SK-N-SH (cell line): ENCODE data around the gene DNAJC21. TPM values are rescaled to one million over a fixed set of nuclear protein-coding genes. Genes with fewer than 3 reads are reported as not detected.

Experiments used
- CTCF ChIA-PET: fragments of 300-600, 350-600 bp; formaldehyde crosslinking; extraction: SDS; loops from one replicate; lab custom pipeline; 2021; lab: Yijun Ruan, JAX
- POLR2A ChIA-PET: fragments of 350-600 bp; sonication (Branson Sonifier 250); formaldehyde crosslinking; extraction: SDS; loops from one replicate; lab custom pipeline; 2020; ENCODE audit warnings: antibody characterized with exemption, inconsistent platforms; lab: Yijun Ruan, JAX
- DNase-seq: peaks from one replicate; pipeline ENCODE4 v3.0.0; 2012
- H2AFZ ChIP-seq: fragments of 200-600 bp; sonication (generic); 2 replicates; pipeline ENCODE4 v1.8.1; 2016; ENCODE audit warnings: antibody characterized with exemption, mild to moderate bottlenecking, low read depth
- H3F3A ChIP-seq: fragments of 200-600 bp; sonication (generic); replicated peaks from 2 replicates; pipeline ENCODE3; 2016; ENCODE audit warnings: antibody characterized with exemption, mild to moderate bottlenecking; ENCODE audit not compliant: insufficient read depth
- H3K27ac ChIP-seq, 2 experiments: fragments of 200-500 bp in 1 of 2; fragments of 200-600 bp in 1 of 2; sonication (Bioruptor generic) in 1 of 2; sonication (generic), shearing (Covaris generic) in 1 of 2; 2 replicates each; pipeline versions ENCODE4 v1.5.1 to v1.6.1; 2014 to 2016; ENCODE audit warnings: low read depth in 2 of 2, inconsistent platforms in 1 of 2, low read length in 1 of 2, mild to moderate bottlenecking in 1 of 2, mixed read lengths in 1 of 2
- H3K27me3 ChIP-seq: fragments of 200-600 bp; sonication (generic), shearing (Covaris generic); 2 replicates; pipeline ENCODE4 v1.6.1; 2016; ENCODE audit warnings: mixed run types; ENCODE audit not compliant: insufficient read depth
- H3K36me3 ChIP-seq, 2 experiments: fragments of 200-500 bp in 1 of 2; fragments of 200-600 bp in 1 of 2; sonication (Bioruptor generic) in 1 of 2; sonication (generic) in 1 of 2; replicated peaks in 1 of 2; 2 replicates each; pipeline versions ENCODE3 to v1.5.1; 2014 to 2016; ENCODE audit warnings: low read length in 1 of 2, mild to moderate bottlenecking in 1 of 2; ENCODE audit not compliant: insufficient read depth in 2 of 2, control insufficient read depth in 1 of 2
- H3K4me1 ChIP-seq, 2 experiments: fragments of 200-500 bp in 1 of 2; fragments of 200-600 bp in 1 of 2; sonication (Bioruptor generic) in 1 of 2; sonication (generic), shearing (Covaris generic) in 1 of 2; 2 replicates each; pipeline versions ENCODE4 v1.5.1 to v1.6.1; 2014 to 2016; ENCODE audit warnings: low read depth in 1 of 2, low read length in 1 of 2, mixed run types in 1 of 2; ENCODE audit not compliant: insufficient read depth in 2 of 2, control insufficient read depth in 1 of 2
- H3K4me2 ChIP-seq: fragments of 200-600 bp; sonication (generic), shearing (Covaris generic); 2 replicates; pipeline ENCODE4 v1.6.1; 2017; ENCODE audit warnings: mixed run types
- H3K4me3 ChIP-seq, 2 experiments: fragments of 200-500 bp in 1 of 2; fragments of 200-600 bp in 1 of 2; sonication (Bioruptor generic) in 1 of 2; sonication (generic), shearing (Covaris generic) in 1 of 2; 2 replicates each; pipeline versions ENCODE4 v1.5.1 to v1.8.1; 2014 to 2016; ENCODE audit warnings: low read depth in 2 of 2, inconsistent platforms in 1 of 2, low read length in 1 of 2, mild to moderate bottlenecking in 1 of 2, mixed read lengths in 1 of 2, moderate library complexity in 1 of 2
- H3K79me2 ChIP-seq: fragments of 200-600 bp; sonication (generic); 2 replicates; pipeline ENCODE4 v1.8.1; 2017; ENCODE audit warnings: mild to moderate bottlenecking; ENCODE audit not compliant: insufficient read depth
- H3K9ac ChIP-seq: fragments of 200-600 bp; sonication (generic); 2 replicates; pipeline ENCODE4 v1.6.1; 2017; ENCODE audit warnings: mixed run types
- H3K9me2 ChIP-seq: fragments of 200-600 bp; sonication (generic); 2 replicates; pipeline ENCODE4 v1.6.1; 2017; ENCODE audit warnings: mixed run types
- H3K9me3 ChIP-seq: fragments of 200-600 bp; sonication (generic); 2 replicates; pipeline ENCODE4 v1.6.1; 2017; ENCODE audit warnings: mixed run types, mild to moderate bottlenecking, moderate library complexity
- H4K20me1 ChIP-seq: fragments of 200-600 bp; sonication (generic); 2 replicates; pipeline ENCODE4 v1.6.1; 2017; ENCODE audit warnings: mild to moderate bottlenecking, mixed run types; ENCODE audit not compliant: insufficient read depth
- GABPA ChIP-seq: IDR thresholded peaks from 2 replicates; pipeline ENCODE4 v1.4.0; 2012; ENCODE audit warnings: low read depth, mild to moderate bottlenecking
- TAF1 ChIP-seq: IDR thresholded peaks from 2 replicates; pipeline ENCODE4 v1.6.1; 2012; ENCODE audit warnings: low read depth, mild to moderate bottlenecking, low read length, moderate library complexity, borderline replicate concordance
- WGBS: methylation state at CpG from one replicate; pipeline ENCODE4 v1.1.6; 2017; ENCODE audit warnings: low lambda C conversion rate; 5-methylcytosine and 5-hydroxymethylcytosine counted together
- polyA plus RNA-seq, 3 experiments: library from polyadenylated mRNA; depleted of rRNA; stranded (reverse); fragments of >200 nt; gene quantifications; 2 replicates each; pipeline ENCODE4 v1.2.3, GENCODE V29; 2012
- TF ChIP-seq, protein P1 (sequence below): IDR thresholded peaks from 2 replicates; pipeline ENCODE4; 2012
- TF ChIP-seq, protein P2 (sequence below): IDR thresholded peaks from 2 replicates; pipeline ENCODE4 v1.4.0; 2012; ENCODE audit warnings: low read depth
- TF ChIP-seq, protein P3 (sequence below): fragments of 200-600 bp; sonication (generic); IDR thresholded peaks from 2 replicates; pipeline ENCODE4 v1.6.1; 2017; ENCODE audit warnings: antibody characterized with exemption, mild to moderate bottlenecking, moderate library complexity

The DNAJC21 gene
- polyA plus RNA-seq, 1 of the 3 experiments (the other 2 are of a cell fraction), result 8.8 TPM

DNA sequence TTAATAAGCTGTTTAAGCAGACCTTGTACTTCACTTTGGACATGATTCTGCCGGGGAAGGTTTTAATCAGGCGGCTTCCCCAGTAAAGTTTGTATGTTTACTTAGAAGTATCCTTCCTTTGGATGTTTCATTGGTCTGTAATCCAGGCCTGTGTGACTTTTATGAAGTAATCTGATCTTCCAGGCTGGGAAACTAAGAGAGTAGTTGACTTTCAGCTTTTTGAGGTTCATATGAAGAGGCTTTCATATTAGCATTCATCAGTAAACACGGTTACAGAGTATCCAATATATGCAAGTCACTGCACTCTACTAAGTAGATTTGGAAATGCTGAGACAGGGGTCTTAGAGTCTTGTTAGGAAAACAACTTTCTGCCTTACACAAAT lies 1.1 kb downstream of the DNAJC21 start:
- H2AFZ ChIP-seq, result peak overlapping the region; percentile 92
- H3K79me2 ChIP-seq, result peaks cover 50% of the 10 kb centered on the region
- H4K20me1 ChIP-seq, result no peaks in the 10 kb centered on the region
- no peaks in the 10 kb centered on the region for H3K9me3 ChIP-seq
- H3K4me1 ChIP-seq, result peaks cover 0 to 9% of the 10 kb centered on the region in 2 experiments; a peak in 3 of 4 replicates
- no peaks in the 10 kb centered on the region for H3K9me2 ChIP-seq
- H3K36me3 ChIP-seq, result peaks cover 17 to 24% of the 10 kb centered on the region in 2 experiments
- peaks cover 23% of the 10 kb centered on the region for H3F3A ChIP-seq
- DNase-seq, result no peak
- 11% methylated on average over 3 of the region's 3 CpGs for whole genome bisulfite sequencing
- peak overlapping the region; percentile 68 for H3K4me2 ChIP-seq
- TF ChIP-seq, protein P1, sequence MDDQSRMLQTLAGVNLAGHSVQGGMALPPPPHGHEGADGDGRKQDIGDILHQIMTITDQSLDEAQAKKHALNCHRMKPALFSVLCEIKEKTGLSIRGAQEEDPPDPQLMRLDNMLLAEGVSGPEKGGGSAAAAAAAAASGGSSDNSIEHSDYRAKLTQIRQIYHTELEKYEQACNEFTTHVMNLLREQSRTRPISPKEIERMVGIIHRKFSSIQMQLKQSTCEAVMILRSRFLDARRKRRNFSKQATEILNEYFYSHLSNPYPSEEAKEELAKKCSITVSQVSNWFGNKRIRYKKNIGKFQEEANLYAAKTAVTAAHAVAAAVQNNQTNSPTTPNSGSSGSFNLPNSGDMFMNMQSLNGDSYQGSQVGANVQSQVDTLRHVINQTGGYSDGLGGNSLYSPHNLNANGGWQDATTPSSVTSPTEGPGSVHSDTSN, result no peak
- CTCF ChIA-PET, result interaction anchor here (0.6 to 1.0 kb wide), 5 partner anchors 8 to 32 kb away, joined by 3 to 6 read pairs (median 3); partner anchors contain the start of gene BRIX1
- H3K9ac ChIP-seq, result peak overlapping the region; percentile 72
- no peaks in the 10 kb centered on the region for H3K27me3 ChIP-seq
- peak overlapping the region; percentile 93 to 94 for H3K4me3 ChIP-seq
- POLR2A ChIA-PET, result interaction anchor here (2.4 kb wide), 1 partner anchor 15 kb away, joined by 32 read pairs; the partner anchor contains the start of genes BRIX1 and RAD1
- H3K27ac ChIP-seq, result peak overlapping the region; percentile 81 to 86

DNA sequence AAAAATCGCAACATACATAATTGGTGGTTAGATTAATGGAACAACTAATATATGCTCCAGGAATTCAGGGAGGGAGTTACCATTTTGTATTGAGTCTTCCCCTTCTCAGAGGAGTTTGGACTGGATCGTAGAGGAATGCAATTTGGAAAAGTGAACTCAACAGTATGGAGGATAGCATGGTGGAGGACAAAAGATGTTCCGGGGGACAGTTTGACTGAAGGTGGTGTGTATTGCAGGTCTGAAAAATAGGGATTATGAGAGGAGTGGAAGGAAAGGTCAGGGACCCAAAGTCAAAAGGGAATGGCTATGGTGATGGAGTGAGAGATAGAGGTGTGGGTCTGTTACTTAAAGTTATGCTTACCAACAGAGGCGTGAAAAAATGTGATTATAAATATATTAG lies 1.5 kb downstream of the DNAJC21 start:
- peak overlapping the region; percentile 81 to 86; a peak in 3 of 4 replicates for H3K27ac ChIP-seq
- H3F3A ChIP-seq, result peaks cover 23% of the 10 kb centered on the region
- H2AFZ ChIP-seq, result peak overlapping the region; percentile 92; the same call in 1 of the 2 replicates
- no peaks in the 10 kb centered on the region for H3K9me2 ChIP-seq
- DNase-seq, result no peak
- peak overlapping the region; percentile 72 for H3K9ac ChIP-seq
- peak overlapping the region; percentile 93 to 94; a peak in 3 of 4 replicates for H3K4me3 ChIP-seq
- no peaks in the 10 kb centered on the region for H3K9me3 ChIP-seq
- no peaks in the 10 kb centered on the region for H3K27me3 ChIP-seq
- peak overlapping the region; percentile 68 for H3K4me2 ChIP-seq
- peaks cover 0 to 9% of the 10 kb centered on the region in 2 experiments; a peak in 3 of 4 replicates for H3K4me1 ChIP-seq
- ChIA-PET CTCF (interaction anchor here (0.6 kb wide), 1 partner anchor 28 kb away, joined by 3 read pairs; no protein-coding TSS in a partner anchor), POLR2A (interaction anchor here (2.4 kb wide), 1 partner anchor 15 kb away, joined by 32 read pairs; the partner anchor contains the start of genes BRIX1 and RAD1)
- H3K36me3 ChIP-seq, result peaks cover 16 to 24% of the 10 kb centered on the region in 2 experiments
- H3K79me2 ChIP-seq, result peaks cover 50% of the 10 kb centered on the region
- no peak for TF ChIP-seq GABPA
- no peak for TF ChIP-seq TAF1
- H4K20me1 ChIP-seq, result no peaks in the 10 kb centered on the region
- WGBS, result 86% methylated on average over 4 of the region's 4 CpGs

DNA sequence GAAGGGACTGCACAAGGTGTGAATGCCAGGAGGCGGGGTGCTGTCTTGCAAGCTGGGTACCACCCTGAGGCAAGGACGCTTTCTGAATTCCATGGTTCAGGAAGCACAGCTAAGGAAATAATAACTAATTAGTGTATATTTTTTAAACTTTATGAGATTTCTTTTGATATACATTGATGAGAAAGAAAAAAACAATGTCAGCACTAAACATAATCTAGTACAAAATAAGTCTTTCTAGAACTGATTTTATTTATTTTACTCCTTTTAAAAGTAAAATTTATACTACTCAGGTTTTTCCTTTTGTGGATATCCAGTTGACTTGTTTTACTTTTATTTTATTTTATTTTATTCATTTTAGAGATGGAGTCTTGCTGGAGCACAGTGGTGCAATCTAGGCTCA lies 3.6 kb downstream of the DNAJC21 start:
- 92% methylated on average over 2 of the region's 2 CpGs for WGBS
- Histone ChIP-seq H3K4me1 (peaks cover 0 to 9% of the 10 kb centered on the region in 2 experiments; a peak in 3 of 4 replicates), H3K4me3 (no peak overlapping the region), H3K9me2 (no peaks in the 10 kb centered on the region), H3K9me3 (no peaks in the 10 kb centered on the region), H2AFZ (no peak overlapping the region), H3K27me3 (no peaks in the 10 kb centered on the region), H3K4me2 (no peak overlapping the region), H3K9ac (no peak overlapping the region), H3K36me3 (peaks cover 15 to 31% of the 10 kb centered on the region in 2 experiments), H4K20me1 (no peaks in the 10 kb centered on the region), H3K79me2 (peaks cover 50% of the 10 kb centered on the region), H3K27ac (no peak overlapping the region), H3F3A (peaks cover 10% of the 10 kb centered on the region)
- no peak for DNase-seq
- POLR2A ChIA-PET, result interaction anchor here (1.1 kb wide), 1 partner anchor 18 kb away, joined by 3 read pairs; the partner anchor contains the start of genes BRIX1 and RAD1
- CTCF ChIA-PET, result interaction anchor here (1.7 kb wide), 1 partner anchor 25 kb away, joined by 5 read pairs; no protein-coding TSS in a partner anchor
- TF ChIP-seq, protein P2, sequence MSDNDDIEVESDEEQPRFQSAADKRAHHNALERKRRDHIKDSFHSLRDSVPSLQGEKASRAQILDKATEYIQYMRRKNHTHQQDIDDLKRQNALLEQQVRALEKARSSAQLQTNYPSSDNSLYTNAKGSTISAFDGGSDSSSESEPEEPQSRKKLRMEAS, result no peak
- TF ChIP-seq, protein P3, sequence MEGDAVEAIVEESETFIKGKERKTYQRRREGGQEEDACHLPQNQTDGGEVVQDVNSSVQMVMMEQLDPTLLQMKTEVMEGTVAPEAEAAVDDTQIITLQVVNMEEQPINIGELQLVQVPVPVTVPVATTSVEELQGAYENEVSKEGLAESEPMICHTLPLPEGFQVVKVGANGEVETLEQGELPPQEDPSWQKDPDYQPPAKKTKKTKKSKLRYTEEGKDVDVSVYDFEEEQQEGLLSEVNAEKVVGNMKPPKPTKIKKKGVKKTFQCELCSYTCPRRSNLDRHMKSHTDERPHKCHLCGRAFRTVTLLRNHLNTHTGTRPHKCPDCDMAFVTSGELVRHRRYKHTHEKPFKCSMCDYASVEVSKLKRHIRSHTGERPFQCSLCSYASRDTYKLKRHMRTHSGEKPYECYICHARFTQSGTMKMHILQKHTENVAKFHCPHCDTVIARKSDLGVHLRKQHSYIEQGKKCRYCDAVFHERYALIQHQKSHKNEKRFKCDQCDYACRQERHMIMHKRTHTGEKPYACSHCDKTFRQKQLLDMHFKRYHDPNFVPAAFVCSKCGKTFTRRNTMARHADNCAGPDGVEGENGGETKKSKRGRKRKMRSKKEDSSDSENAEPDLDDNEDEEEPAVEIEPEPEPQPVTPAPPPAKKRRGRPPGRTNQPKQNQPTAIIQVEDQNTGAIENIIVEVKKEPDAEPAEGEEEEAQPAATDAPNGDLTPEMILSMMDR, result no peak
- TF ChIP-seq, all 33 proteins: peak for 0
